Astrocyte (in vitro differentiated cells and primary cell): ENCODE data around the gene ZNF784. TPM values are rescaled to one million over a fixed set of nuclear protein-coding genes. Genes with fewer than 3 reads are reported as not detected.
A peak's percentile ranks its signal among the peaks of the same experiment; 100 is the strongest.

ENCODE experiments used
- DNase-seq: peaks from one replicate; pipeline ENCODE4 v3.0.0-alpha.2; 2010; ENCODE audit warnings: low read depth
- FAIRE-seq: peaks from 2 replicates; lab custom pipeline; 2011; peaks lifted over from hg19 to GRCh38; lab: Jason Lieb, UNC
- H2AFZ ChIP-seq: 2 replicates; pipeline ENCODE4 v1.6.0; 2012; ENCODE audit warnings: low read depth, low read length, inconsistent platforms
- H3K27ac ChIP-seq: 2 replicates; pipeline ENCODE4 v1.5.1; 2011; ENCODE audit warnings: low read depth, low read length, inconsistent platforms
- H3K27me3 ChIP-seq: 2 replicates; pipeline ENCODE4 v1.6.0; 2011; ENCODE audit warnings: low read length, inconsistent platforms; ENCODE audit not compliant: insufficient read depth
- H3K36me3 ChIP-seq: 2 replicates; pipeline ENCODE4 v1.5.1; 2011; ENCODE audit warnings: low read length, inconsistent platforms; ENCODE audit not compliant: insufficient read depth
- H3K4me1 ChIP-seq: 2 replicates; pipeline ENCODE4 v1.5.1; 2011; ENCODE audit warnings: low read length, inconsistent platforms; ENCODE audit not compliant: insufficient read depth
- H3K4me2 ChIP-seq: 2 replicates; pipeline ENCODE4 v1.6.0; 2012; ENCODE audit warnings: low read length, inconsistent platforms
- H3K4me3 ChIP-seq: 2 replicates; pipeline ENCODE4 v1.5.1; 2011; ENCODE audit warnings: low read depth, mild to moderate bottlenecking, low read length, inconsistent platforms; ENCODE audit not compliant: insufficient read depth
- H3K79me2 ChIP-seq: 2 replicates; pipeline ENCODE4 v1.6.0; 2012; ENCODE audit warnings: mild to moderate bottlenecking, low read length, inconsistent platforms; ENCODE audit not compliant: insufficient read depth
- H3K9ac ChIP-seq: 2 replicates; pipeline ENCODE4 v1.6.0; 2012; ENCODE audit warnings: mild to moderate bottlenecking, low read length, inconsistent platforms
- H3K9me3 ChIP-seq: 2 replicates; pipeline ENCODE4 v1.5.1; 2012; ENCODE audit warnings: low read depth, mild to moderate bottlenecking, low read length, inconsistent platforms; ENCODE audit not compliant: insufficient read depth
- H4K20me1 ChIP-seq: 2 replicates; pipeline ENCODE4 v1.6.0; 2012; ENCODE audit warnings: low read length, inconsistent platforms; ENCODE audit not compliant: insufficient read depth
- H3K27ac Mint-ChIP-seq: one replicate; pipeline ENCODE4 v1.8.0; 2021; ENCODE audit warnings: mild to moderate bottlenecking, mixed read lengths; ENCODE audit not compliant: unreplicated experiment
- H3K27me3 Mint-ChIP-seq: one replicate; pipeline ENCODE4 v1.8.0; 2021; ENCODE audit warnings: low read depth, mixed read lengths; ENCODE audit not compliant: unreplicated experiment
- H3K36me3 Mint-ChIP-seq: one replicate; pipeline ENCODE4 v1.8.0; 2021; ENCODE audit warnings: low read depth, mixed read lengths; ENCODE audit not compliant: unreplicated experiment
- H3K4me1 Mint-ChIP-seq: one replicate; pipeline ENCODE4 v1.8.0; 2021; ENCODE audit warnings: low read depth, mixed read lengths; ENCODE audit not compliant: unreplicated experiment
- H3K4me3 Mint-ChIP-seq: one replicate; pipeline ENCODE4 v1.8.0; 2021; ENCODE audit warnings: mild to moderate bottlenecking, moderate library complexity, mixed read lengths; ENCODE audit not compliant: unreplicated experiment
- H3K9me3 Mint-ChIP-seq: one replicate; pipeline ENCODE4 v1.8.0; 2021; ENCODE audit warnings: mild to moderate bottlenecking, mixed read lengths; ENCODE audit not compliant: unreplicated experiment
- EZH2 ChIP-seq: IDR thresholded peaks from 2 replicates; pipeline ENCODE4 v1.6.1; 2012; ENCODE audit warnings: mild to moderate bottlenecking, low read length, inconsistent platforms; ENCODE audit not compliant: insufficient read depth
- total RNA-seq: library from RNA; stranded (reverse); gene quantifications from 2 replicates; pipeline ENCODE4 v1.2.1, GENCODE V29; 2021
- TF ChIP-seq, protein P1 (sequence below): IDR thresholded peaks from 2 replicates; pipeline ENCODE4 v1.5.1; 2011; ENCODE audit warnings: low read depth, mild to moderate bottlenecking, inconsistent platforms, low read length, moderate library complexity; ENCODE audit not compliant: insufficient read depth

The ZNF784 gene
- total RNA-seq, 1 donor from 2014 or later = 5.3 TPM

DNA sequence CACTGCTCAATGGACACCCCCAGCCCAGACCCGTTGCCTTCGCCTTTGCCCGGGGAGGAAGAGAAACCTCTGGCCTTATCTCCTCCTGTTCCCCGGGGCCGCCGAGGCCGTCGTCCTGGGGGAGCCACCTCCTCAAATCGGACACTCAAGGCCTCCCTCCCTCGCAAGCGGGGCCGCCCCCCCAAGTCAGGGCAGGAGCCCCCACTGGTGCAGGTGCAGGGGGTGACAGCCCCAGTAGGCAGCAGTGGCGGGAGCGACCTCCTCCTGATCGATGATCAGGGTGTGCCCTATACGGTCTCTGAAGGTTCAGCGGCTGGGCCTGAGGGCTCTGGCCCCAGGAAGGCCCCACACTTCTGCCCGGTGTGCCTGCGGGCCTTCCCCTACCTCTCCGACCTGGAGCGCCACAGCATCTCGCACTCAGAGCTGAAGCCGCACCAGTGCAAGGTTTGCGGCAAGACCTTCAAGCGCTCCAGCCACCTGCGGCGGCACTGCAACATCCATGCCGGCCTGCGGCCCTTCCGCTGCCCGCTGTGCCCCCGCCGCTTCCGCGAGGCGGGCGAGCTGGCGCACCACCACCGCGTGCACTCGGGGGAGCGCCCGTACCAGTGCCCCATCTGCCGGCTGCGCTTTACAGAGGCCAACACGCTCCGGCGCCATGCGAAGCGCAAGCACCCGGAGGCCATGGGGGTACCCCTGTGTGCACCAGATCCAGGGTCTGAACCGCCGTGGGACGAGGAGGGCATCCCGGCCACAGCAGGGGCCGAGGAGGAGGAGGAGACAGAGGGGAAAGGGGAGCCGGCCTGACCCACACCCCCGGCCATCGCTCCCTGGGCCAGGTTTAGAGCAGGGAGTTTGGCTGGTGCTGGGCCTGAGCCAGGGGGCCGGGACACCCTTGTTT is 22.0 kb downstream of the ZNF784 start:
- Histone ChIP-seq H3K9me3 (no peaks in the 10 kb centered on the region), H3K4me1 (peaks cover 14% of the 10 kb centered on the region), H3K4me3 (no peak overlapping the region), H3K9ac (no peak overlapping the region), H3K79me2 (peaks cover 27% of the 10 kb centered on the region), H2AFZ (no peak overlapping the region), H3K27me3 (no peaks in the 10 kb centered on the region), H3K4me2 (no peak overlapping the region), H3K27ac (no peak overlapping the region), H4K20me1 (peaks cover 11% of the 10 kb centered on the region), H3K36me3 (no peaks in the 10 kb centered on the region)
- H3K9me3 Mint-ChIP-seq = peaks cover 5% of the 10 kb centered on the region
- DNase-seq (no peak), FAIRE-seq (no peak)
- H3K4me3 Mint-ChIP-seq = no peak overlapping the region
- H3K4me1 Mint-ChIP-seq = peaks cover 15% of the 10 kb centered on the region
- no peaks in the 10 kb centered on the region for H3K27me3 Mint-ChIP-seq
- TF ChIP-seq, protein P1, sequence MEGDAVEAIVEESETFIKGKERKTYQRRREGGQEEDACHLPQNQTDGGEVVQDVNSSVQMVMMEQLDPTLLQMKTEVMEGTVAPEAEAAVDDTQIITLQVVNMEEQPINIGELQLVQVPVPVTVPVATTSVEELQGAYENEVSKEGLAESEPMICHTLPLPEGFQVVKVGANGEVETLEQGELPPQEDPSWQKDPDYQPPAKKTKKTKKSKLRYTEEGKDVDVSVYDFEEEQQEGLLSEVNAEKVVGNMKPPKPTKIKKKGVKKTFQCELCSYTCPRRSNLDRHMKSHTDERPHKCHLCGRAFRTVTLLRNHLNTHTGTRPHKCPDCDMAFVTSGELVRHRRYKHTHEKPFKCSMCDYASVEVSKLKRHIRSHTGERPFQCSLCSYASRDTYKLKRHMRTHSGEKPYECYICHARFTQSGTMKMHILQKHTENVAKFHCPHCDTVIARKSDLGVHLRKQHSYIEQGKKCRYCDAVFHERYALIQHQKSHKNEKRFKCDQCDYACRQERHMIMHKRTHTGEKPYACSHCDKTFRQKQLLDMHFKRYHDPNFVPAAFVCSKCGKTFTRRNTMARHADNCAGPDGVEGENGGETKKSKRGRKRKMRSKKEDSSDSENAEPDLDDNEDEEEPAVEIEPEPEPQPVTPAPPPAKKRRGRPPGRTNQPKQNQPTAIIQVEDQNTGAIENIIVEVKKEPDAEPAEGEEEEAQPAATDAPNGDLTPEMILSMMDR = no peak
- no peak for TF ChIP-seq EZH2
- no peak overlapping the region for H3K27ac Mint-ChIP-seq
- peaks cover 10% of the 10 kb centered on the region for H3K36me3 Mint-ChIP-seq

DNA sequence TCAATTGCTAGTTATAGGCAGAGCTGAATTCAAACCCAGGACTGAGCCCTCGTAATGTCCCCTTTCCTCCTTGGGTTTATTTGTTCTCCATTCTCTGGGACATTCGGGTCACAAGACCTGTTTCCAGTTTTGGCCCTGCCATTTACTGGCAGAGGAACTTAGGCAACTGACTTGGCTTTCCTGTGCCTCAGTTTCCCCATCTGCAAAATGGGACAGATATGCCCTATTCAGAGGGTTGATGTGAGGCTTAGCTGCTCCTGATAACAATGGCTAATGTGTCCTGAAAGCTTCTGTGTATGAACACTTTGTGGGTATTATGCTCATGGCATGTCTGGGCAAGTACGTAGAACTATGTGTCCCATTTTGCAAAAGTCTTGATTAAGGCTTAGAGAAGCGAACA is 23.3 kb downstream of the ZNF784 start:
- peak overlapping the region; percentile 96 for H3K9ac ChIP-seq
- no peaks in the 10 kb centered on the region for H3K9me3 ChIP-seq
- H3K4me3 ChIP-seq = peak overlapping the region; percentile 58
- Mint-ChIP-seq H3K27me3 (no peaks in the 10 kb centered on the region), H3K4me1 (peaks cover 6% of the 10 kb centered on the region), H3K4me3 (peak overlapping the region; percentile 74), H3K36me3 (peaks cover 11% of the 10 kb centered on the region), H3K27ac (peak overlapping the region; percentile 86), H3K9me3 (peaks cover 5% of the 10 kb centered on the region)
- FAIRE-seq (no peak), DNase-seq (no peak)
- no peak overlapping the region for H2AFZ ChIP-seq
- peaks cover 5% of the 10 kb centered on the region for H3K4me1 ChIP-seq
- H3K27me3 ChIP-seq = no peaks in the 10 kb centered on the region
- H3K79me2 ChIP-seq = peaks cover 15% of the 10 kb centered on the region
- TF ChIP-seq, protein P1 = no peak
- H3K36me3 ChIP-seq = peaks cover 5% of the 10 kb centered on the region
- peak overlapping the region; percentile 89 for H3K4me2 ChIP-seq
- no peaks in the 10 kb centered on the region for H4K20me1 ChIP-seq
- H3K27ac ChIP-seq = no peak overlapping the region

DNA sequence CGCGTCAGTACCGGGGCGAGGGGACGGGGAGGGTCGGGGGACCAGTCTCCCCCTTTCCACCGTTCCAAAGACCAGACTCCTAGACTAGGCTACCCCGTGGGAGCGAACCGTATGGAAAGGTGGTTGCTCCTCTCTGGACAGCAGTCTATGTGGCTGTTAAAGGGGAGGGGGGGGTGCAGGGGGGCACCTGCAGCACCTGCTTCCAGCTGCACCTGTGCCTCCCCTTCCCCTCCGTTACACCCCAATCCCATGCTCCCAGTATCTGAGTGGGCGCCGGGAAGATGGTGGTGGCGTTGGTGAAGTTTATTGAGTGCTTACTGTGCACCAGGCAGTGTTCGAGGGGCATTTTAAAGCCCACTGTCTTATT is 23.7 kb downstream of the ZNF784 start:
- H2AFZ ChIP-seq = peak overlapping the region; percentile 10
- TF ChIP-seq, protein P1 = no peak
- TF ChIP-seq EZH2 = no peak
- DNase-seq (no peak), FAIRE-seq (no peak)
- peaks cover 5% of the 10 kb centered on the region for H3K4me1 ChIP-seq
- peaks cover 9% of the 10 kb centered on the region for H3K36me3 ChIP-seq
- no peaks in the 10 kb centered on the region for H4K20me1 ChIP-seq
- H3K4me2 ChIP-seq = peak overlapping the region; percentile 89
- H3K79me2 ChIP-seq = peaks cover 12% of the 10 kb centered on the region
- H3K27me3 ChIP-seq = no peaks in the 10 kb centered on the region
- Mint-ChIP-seq H3K36me3 (peaks cover 15% of the 10 kb centered on the region), H3K27ac (peak overlapping the region; percentile 34), H3K9me3 (peaks cover 5% of the 10 kb centered on the region), H3K4me1 (peaks cover 6% of the 10 kb centered on the region), H3K4me3 (peak overlapping the region; percentile 74), H3K27me3 (no peaks in the 10 kb centered on the region)
- peak overlapping the region; percentile 11 for H3K27ac ChIP-seq
- no peaks in the 10 kb centered on the region for H3K9me3 ChIP-seq
- H3K4me3 ChIP-seq = peak overlapping the region; percentile 58
- peak overlapping the region; percentile 96 for H3K9ac ChIP-seq
